SK-N-DZ (cell line): ENCODE results near the gene TNRC18.

Experiments used
- DNase-seq: peaks from one replicate; pipeline ENCODE4 v3.0.0-alpha.2; 2015; ENCODE audit warnings: low spot score

TNRC18 gene

DNA sequence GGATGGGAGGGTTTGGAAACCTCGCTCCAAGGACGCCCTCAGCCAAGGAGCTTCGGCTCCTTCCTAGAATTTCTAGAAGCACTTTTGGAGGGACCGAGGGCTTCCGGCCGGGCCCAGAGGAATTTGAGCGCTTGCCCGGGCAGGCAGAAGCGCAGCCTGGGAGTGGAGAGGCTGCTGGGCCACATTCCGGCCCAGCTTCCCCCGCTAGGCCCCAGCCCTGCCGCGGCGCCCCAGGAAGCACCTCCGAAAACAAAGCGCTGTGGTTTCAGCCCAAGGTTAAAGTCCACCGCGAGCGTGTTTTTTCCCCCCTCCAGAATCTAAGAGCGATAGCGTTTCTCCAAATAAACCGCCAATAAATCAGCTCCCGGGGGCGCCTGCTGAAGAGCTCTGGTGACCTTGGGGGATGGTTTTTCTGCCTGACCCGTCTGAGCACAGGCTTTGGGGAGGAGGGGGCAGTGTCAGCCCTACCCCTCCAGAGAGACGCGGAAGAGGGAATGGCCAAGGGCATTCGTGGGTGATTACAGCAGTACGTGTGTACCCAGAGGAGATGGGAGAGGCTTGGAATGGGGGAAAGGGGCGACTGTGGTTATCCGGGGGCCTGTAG, 5.7 kb upstream of the TNRC18 start:
- peak; percentile 33 for DNase-seq

DNA sequence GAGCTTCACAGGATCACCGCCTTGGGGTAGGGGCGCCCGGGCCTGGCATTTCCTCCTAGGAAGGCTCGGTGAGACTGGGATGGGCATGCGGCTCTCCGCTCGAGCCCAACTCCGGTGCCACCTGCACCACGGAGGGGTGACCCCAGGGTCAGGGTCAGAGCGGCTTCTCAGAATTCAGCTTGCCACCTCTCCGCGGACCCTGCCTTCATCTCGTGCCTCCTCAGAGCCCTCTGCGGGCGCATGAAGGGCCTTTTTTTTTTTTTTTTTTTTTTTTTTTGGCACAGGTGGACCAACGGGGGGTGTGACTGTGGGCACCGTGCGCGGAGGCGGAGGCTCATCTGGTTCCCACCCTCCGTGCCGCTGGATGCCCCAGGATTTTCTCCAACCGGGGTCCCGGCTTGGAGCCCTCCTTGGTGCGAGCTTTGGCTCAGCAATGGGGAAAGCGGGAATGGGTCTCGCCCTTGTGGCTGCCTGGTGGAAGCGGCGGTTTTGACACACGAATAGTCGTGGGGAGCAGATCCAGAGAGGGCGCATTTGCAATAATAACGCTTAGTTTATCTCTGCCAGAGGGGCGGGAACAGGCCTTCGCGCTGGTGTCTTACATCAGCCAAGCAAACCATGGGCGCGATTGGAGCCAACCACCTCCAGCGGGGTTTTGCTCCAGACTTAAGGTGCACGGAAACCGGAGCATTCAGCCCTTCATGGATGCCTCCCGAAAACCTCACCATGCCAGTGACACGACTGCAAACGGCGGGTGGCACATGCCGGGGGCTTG, 5.0 kb upstream of the TNRC18 start:
- DNase-seq = peak; percentile 86

DNA sequence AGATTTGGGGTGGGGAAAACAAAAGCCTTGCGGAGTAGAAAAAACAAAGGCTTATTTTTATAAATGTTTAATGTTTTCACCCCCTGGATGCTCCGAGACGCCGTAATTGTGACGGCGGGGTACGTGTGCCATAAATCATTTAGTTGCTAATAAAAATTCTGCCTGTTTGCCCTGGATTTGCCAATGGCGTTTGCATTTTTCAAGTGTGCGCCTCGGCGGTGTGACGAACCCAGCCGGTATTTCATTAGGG, 2.5 kb upstream of the TNRC18 start:
- DNase-seq = no peak

DNA sequence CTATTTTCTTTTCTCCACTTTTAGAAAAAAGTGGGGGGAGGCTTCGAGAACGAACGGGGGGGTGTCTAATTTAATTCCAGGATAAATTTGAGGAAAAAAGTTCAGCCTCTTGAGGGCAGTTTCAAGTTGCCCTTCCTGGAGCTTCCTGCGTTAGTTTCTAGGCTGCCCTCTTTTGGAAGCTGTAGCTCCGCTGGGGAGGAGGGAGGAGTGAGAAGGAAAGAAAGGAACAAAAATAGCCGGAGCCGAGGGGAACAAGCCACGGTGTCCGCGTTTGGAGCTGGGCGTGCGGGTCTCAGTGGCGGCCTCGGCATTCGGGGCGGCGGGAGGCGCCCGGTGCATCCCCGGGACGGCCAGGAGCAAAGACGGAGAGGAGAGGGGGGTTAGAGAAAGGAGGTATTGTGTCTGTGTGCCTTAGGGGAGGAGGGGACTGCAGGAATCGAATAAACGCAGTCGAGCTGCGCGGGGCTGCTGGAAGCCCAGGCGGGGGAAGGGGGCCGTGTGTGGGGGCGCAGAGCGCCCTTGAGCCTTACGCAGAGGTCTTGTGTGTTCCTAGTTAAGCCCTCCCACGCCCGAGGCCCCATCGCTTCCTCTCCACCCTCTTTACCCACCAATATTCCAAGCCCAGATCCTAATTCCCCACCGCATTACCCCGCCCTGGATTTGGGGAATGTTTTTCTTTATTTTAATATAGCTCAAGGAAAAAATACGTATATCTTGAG, 2.0 kb upstream of the TNRC18 start:
- DNase-seq = peak; percentile 89

DNA sequence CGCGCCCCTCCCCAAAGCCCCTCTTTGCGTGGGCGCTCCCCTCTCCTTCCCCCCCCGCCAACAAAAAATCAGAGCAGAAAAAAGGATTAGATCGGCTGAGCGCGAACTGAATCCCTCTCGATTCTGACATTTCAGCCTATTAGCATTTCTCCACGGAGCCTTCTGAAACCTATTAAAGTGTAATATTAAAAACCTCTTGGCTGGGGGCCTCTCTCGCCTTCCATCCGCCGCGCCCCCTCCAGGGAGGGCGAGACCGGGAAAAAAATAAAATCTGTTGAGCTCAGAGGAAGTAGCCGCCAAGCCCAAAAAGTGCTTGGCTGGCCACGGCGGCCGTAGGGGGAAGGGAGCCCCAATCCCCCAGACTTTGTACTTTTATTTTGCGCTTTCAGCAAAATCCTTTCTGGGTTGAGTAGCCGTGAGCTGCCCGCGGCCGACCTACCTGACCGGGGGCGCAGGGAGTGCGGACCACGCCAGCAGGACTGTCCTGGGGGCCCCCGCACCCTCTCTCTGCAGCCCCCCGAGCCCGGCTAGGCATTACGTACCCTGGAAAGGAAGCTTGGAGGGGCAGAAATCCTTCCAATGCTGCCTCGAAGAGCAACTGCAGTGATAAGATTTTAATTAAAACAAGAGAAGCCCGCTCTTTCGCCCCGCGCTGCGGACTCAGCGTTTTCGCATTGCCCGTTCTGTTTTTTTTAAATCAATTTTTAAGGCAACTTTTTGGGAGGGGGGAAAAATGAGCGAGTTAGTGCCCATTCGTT, 1.3 kb upstream of the TNRC18 start:
- no peak for DNase-seq

DNA sequence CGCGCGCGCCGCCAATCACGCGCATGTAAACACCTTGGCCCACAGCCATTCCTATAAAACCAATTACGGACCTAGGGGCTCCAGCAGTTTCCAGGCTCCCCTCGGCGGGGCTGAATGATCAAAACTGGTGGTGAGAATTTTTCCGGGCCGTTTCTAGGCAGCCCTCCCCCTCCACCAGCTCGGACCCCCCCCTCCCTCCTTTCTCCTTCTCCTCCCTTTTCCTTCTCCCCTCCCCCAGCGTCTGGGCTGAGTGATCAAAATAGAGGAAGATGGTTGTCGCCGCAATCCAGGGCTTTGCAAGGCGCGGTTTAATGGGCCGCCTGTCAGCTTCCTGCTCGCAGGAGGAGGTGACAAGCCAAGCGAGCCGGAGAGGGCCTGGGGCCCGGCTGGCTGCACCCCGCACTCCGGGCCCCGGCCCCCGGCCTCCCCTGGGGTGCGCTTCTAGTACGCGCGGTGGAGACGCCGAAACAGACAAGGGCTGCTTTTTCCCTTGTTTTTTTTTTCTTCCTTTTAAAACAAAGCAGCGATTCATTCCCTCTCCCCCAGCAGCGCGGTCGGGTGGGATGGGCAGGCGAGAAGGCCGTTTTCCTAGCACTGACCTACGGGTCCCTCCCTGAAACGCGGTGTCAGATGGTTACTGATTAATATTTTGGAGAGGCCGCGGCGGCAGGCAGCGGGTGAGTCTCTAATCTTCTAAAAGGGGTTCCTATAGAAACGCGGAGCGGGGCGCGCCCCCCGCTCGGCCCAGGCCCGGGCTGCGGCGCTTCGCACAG, 528 bp upstream of the TNRC18 start:
- DNase-seq = peak; percentile 99

DNA sequence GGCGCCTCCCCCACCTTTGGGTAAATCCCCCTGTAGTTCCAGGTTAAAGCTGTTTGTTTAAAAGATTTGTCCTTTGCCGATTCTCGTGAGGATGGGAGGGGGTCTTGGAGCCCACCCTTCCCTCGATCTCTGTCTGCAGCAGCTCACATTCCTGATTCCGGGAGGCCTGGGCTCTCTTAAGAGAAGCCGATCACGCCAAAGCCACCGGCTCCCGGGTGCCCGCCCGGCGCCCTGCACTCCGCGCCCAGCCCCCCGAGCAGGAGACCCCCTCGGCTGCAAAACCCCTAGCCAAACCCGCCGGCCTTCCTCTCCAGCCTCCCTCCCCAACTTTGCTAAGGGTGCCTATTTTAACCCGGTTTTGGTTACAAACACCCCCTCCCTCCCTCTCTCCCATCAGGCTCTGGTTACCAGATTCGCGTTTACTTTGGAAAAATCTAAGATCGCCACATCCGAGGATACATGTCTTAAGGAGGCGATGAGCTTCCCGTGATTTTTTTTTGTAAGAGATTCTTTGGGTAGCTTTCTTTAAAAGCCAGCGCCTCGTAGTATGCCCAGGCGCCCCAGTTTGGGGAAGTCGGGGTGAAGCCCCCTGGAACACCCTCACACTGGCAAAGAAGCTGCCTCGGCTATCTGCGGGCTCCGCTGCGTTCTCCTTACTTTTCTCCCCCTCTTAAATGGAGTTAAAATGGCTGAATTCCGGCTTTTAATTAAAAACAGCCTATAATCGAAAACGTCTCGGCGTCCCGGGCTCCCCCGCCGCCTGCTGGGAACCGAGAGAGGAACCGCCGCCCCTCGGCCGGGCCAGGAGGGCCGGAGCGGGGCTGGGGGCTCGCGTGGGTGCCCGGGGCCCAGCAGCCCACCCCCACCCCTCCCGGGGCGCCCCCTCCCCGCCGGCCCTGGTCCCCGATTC, 983 bp downstream of the TNRC18 start:
- no peak for DNase-seq

DNA sequence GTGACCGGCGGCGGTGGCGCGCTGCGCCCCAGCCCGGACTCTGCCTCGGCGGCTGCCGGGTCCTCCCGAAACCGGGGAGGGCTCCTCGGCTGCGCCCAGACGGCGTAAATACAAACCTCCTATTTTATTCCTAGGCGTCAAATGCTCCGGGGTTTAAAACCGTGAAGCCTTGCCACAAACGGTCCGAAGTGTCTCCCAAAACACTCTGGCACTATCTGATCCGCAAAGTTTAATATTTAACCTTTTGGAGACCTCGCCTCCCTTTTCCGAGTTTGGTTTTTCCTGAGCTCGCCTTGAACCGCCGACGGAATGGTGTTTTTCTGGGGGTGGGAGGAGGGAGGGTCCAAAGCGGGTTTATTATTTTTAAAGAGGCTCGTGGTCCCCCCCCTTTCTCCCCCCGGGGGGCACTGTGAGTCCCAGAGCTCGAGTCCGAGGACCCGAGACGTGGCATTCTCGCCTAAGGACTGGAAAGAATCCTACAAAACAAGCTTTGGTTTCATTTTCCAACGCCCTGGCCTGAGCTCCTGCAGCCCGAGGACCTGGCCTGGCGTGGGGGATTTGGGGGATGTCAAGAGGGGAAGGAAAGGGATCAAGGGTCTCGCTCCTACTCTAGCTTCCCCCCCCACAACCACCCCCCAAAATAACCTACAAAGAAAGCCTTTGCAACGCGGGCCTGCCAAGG, 1.8 kb downstream of the TNRC18 start:
- no peak for DNase-seq

DNA sequence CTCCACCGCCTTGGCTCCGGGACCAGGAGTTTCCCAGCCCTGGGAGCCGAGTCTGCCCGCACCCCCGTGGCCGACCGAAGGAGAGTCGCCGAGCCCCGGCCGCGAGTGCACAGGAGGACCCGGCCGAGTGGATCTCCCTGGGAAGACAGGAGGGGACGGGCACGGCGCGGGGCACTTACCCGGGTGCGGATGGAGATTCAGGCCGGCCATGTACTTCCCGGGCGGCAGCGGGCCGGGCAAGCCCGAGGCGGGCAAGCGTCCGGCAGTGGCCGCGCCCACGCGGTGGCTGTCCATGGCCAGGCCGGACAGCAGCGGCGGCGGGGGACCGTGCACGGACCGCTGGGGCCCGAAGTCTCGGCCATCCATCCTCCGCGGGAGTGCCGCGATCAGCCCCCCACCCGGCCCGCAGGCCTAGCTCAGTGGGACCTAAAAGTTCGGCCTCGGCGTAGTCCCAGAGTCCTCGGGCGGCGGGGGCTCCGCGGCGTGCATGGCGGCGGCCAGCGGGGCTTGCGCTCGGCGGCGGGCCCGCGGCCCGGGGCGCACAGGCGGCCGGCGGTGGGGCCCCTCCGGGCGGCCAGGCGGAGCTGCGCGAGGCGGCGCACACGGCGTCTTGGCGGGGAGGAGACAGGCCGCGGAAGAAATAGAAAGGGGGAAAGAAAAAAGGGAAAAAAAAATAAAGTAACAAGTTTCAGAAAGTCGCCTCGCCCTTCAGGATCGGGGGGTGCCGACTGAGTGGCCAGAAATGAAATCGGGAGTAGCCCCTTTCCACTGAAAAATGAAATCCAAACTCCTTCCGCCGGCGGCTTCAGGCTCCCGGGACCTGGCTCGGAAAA, 2.5 kb downstream of the TNRC18 start:
- no peak for DNase-seq

DNA sequence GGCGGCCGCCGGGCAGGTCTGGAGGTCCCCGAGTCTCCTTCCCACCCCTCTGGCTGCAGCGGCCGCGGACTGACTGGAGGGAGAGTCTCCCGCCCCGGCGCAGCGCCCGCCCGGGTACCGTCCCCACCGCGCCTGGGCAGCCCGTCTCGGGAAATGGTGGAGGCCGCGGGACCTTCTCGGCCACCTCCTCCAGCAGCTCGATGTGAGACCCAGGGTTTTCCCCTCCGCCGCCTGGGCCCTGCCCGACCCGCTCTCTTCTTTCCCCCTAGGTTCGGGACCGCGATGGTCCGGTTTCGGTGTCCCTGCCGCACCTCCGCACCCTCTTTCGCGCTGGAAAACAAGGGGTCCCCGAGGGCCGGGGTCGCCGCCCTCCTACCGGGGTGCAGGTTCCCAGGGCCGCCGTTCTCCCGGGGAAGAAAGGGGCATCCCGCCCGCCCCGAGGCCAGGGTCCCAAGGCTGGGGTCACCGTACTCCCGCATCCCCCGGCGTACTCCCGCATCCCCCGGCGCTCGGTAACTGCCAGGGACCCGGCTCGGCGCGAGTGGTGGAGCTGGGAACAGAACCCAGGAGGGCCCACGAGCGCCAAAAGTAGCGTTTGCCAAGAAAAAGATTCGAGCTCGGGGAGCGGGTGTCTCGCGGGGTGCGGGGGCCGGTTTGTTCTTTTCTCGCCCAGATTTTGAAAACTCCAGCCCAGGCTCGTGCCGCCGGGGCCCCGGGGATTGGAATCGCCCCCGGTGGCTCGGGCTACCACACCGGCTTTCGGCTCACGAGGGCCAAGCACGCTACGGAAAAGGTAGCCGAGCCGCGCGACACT, 3.4 kb downstream of the TNRC18 start:
- no peak for DNase-seq

DNA sequence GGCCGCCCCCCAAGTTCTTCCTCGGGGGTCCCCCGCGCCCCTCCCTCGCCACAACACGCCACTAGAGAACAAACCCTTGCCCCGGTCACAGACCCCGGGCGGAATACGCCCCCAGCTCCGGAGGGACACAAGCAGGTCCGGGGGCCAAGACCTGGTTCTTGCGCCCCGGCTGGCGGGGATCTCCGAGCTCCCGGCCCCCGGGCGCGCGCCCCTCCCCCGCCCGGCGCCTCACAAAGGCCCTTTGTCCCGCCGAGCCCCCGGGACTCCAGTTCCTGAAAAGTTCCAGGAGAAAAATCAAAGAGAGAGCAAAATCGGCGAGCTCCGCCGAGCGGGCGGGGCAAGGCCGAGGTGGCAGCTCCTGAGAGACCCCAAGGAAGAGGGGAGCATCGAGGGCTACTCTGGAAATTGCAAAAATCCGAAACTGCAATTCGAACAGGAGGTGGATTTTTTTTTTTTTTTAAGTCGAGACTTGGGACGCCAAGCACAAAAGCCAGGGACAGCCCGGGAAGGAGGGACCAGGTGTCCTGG, 4.0 kb downstream of the TNRC18 start:
- DNase-seq = no peak

DNA sequence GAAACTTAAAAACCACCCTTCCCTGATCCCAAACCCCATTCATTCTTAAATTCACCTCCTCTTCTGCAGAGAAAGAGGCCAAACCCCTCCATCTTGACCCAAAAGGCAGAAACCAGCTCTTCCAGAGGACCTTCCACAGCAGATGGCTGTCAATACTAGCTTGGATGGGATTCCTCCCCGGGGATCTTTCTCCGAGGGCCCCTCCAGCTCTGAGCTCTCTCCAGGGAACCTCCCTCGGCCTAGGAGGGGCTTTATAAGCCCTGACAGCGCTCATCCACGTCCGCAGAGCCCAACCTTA, 5.4 kb downstream of the TNRC18 start:
- DNase-seq = no peak

DNA sequence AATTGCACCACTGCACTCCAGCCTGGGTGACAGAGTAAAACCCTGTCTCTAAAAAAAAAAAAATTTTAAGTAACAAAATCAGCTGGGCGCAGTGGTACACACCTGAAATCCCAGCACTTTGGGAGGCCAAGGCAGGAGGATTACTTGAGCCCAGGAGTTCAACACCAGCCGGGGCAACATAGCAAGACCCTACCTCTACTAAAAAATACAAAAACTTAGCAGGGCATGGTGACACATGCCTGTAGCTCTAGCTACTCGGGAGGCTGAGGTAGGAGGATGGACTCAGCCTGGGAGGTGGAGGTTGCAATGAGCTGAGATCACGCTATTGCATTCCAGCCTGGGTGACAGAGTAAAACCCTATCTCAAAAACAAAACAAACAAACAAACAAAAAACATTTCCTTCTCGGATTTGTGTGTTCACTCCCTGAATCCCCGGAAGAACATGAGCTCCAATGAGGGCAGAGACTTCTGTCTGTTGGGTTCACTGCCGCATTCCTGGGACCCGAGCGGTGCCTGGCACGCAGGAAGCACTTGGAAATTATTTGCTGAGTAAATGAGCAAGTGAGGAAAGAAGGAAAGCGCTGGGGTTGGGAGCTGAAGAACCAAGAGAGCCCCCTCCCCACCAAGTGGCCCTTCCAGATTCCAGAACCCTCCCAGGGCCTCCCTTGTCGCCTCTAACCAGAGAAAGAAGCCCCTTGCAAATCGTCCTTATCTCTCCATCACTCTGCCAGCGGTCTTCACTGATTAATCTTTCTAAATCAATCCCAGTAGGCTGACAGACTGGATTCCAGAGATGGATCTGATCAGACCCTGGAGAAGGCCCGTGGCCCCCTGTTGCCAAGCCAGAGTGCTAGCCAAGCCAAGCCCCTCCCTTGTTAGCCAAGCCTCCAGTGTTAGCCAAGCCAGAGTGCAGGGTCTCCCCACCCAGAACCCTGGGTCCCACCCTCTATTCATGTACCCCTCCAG, 6.2 kb downstream of the TNRC18 start:
- peak; percentile 70 for DNase-seq

DNA sequence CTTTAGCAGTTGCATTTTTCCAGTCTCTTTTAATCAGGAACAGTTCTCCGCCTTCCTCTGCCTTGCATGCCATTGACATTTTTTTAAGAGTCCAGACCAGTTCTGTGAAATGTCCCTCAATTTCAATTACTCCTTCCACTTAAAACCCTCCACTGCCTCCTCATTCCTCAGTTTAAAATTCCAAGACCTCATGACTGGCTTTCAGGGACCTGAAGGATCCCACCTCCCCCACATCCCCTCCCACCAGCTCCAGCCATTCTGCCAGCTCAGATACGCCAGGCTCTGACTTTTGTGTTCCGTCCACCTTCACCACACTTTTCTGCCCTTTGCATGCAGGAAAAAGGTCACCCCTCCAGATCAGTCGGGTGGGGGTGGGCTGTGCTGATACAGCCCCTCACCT, 8.7 kb downstream of the TNRC18 start:
- no peak for DNase-seq

DNA sequence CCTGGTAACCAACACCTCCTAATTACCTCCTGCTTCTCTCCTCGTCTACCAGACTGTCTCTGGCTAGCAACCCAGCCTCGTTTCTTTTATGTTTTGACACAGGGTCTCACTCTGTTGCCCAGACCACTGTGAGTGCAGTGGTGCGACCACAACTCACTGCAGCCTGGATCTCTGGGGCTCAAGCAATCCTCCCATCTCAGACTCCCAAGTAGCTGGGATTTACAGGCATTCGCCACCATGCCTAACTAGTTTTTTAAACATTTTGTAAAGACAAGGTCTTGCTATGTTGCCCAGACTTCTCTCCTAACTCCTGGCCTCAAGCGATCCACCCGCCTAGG, 10.2 kb downstream of the TNRC18 start:
- DNase-seq = no peak

DNA sequence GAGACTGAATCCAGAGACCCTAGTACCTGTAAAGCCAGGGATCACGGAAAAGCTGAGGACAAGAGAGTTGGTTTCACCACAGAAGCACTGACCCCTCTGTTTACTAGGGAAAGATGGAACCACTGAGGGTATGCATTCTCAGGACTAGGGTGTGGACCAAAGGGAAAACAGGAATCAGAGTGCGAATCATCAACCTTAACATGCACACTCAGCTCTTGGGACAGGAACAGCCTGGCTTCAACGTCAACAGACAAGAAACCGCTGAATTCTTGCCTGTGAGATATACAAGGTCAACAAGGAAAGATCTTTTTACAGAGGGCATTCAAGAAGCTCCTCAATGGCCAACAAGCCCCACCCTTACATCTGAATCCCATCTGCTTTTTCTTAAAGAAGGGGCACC, 14.9 kb downstream of the TNRC18 start:
- DNase-seq = no peak
